K562 (cell line): ENCODE results near the gene TNKS2. TPM values are rescaled to one million over a fixed set of nuclear protein-coding genes. Genes with fewer than 3 reads are reported as not detected.

Source experiments
- ATAC-seq: fragments of 200-7000 bp; cut with Tn5 transposase; 3 replicates; pipeline ENCODE4 v1.9.1; 2020; ENCODE audit warnings: moderate library complexity
- BruUV-seq: library from RNA; stranded (reverse); fragments of 400-500 nt; replicated peaks from 2 replicates; lab custom pipeline; 2021; lab: Mats Ljungman, UMichigan
- CTCF ChIA-PET: fragments of 300-600 bp; formaldehyde crosslinking; extraction: SDS; loops from one replicate; lab custom pipeline; 2021; ENCODE audit warnings: low intra/inter-chr PET ratio; lab: Yijun Ruan, JAX
- POLR2A ChIA-PET: fragments of 300-600, 350-650 bp; sonication (Branson Sonifier 250); formaldehyde crosslinking; extraction: SDS; loops from one replicate; lab custom pipeline; 2021; ENCODE audit warnings: antibody characterized with exemption, inconsistent platforms; lab: Yijun Ruan, JAX
- DNase-seq, 4 experiments: peaks; one replicate each; pipeline versions ENCODE4 v3.0.0 to v3.0.0-alpha.2; 2011 to 2018; ENCODE audit warnings: low spot score in 3 of 4, mixed read lengths in 3 of 4; ENCODE audit errors: extremely low read depth in 1 of 4
- FAIRE-seq: peaks from 2 replicates; lab custom pipeline; 2011; peaks lifted over from hg19 to GRCh38; lab: Jason Lieb, UNC
- H2AFZ ChIP-seq: 2 replicates; pipeline ENCODE4 v1.6.0; 2011; ENCODE audit warnings: low read depth, low read length, control low read depth, inconsistent platforms
- H3K27ac ChIP-seq: fragments of 200-600 bp; 3 replicates; pipeline ENCODE4 v1.8.0; 2011; ENCODE audit warnings: low read depth, mild to moderate bottlenecking, control low read depth, inconsistent platforms, low read length, moderate library complexity, mixed read lengths; ENCODE audit errors: extremely low read depth
- H3K27me3 ChIP-seq, 2 experiments: fragments of 300-600 bp in 1 of 2; 2 replicates in 1 of 2; 3 replicates in 1 of 2; pipeline versions ENCODE4 v1.6.0 to v1.8.0; 2011; ENCODE audit warnings: inconsistent platforms in 2 of 2, low read length in 2 of 2, mild to moderate bottlenecking in 1 of 2, mixed read lengths in 1 of 2, moderate library complexity in 1 of 2; ENCODE audit not compliant: control insufficient read depth in 2 of 2, insufficient read depth in 2 of 2
- H3K36me3 ChIP-seq: fragments of 300-600 bp; 3 replicates; pipeline ENCODE4 v1.8.0; 2011; ENCODE audit warnings: mild to moderate bottlenecking, low read length, inconsistent platforms; ENCODE audit not compliant: control insufficient read depth, insufficient read depth
- H3K4me1 ChIP-seq, 2 experiments: fragments of 200-600 bp in 1 of 2; replicated peaks in 1 of 2; 2 replicates in 1 of 2; 3 replicates in 1 of 2; pipeline versions ENCODE4 v1.5.1 to v1.8.0; 2011; ENCODE audit warnings: inconsistent platforms in 2 of 2, low read length in 2 of 2, mild to moderate bottlenecking in 1 of 2, mixed read lengths in 1 of 2, moderate library complexity in 1 of 2; ENCODE audit not compliant: control insufficient read depth in 2 of 2, insufficient read depth in 2 of 2
- H3K4me2 ChIP-seq: 2 replicates; pipeline ENCODE4 v1.6.1; 2011; ENCODE audit warnings: low read length, control low read depth, inconsistent platforms, mixed read lengths; ENCODE audit not compliant: insufficient read depth
- H3K4me3 ChIP-seq: fragments of 200-600 bp; sonication (generic), shearing (Covaris generic); 2 replicates; pipeline ENCODE4 v1.5.1; 2016; ENCODE audit warnings: control low read depth, inconsistent platforms
- H3K79me2 ChIP-seq: fragments of 200-600 bp; 3 replicates; pipeline ENCODE4 v1.8.0; 2011; ENCODE audit warnings: low read length, inconsistent platforms; ENCODE audit not compliant: control insufficient read depth, insufficient read depth
- H3K9ac ChIP-seq, 2 experiments: 2 replicates each; pipeline versions ENCODE4 v1.6.0 to v1.6.1; 2011; ENCODE audit warnings: low read depth in 2 of 2, low read length in 2 of 2, control low read depth in 1 of 2, inconsistent platforms in 1 of 2, mild to moderate bottlenecking in 1 of 2, mixed read lengths in 1 of 2; ENCODE audit not compliant: insufficient read depth in 1 of 2
- H3K9me1 ChIP-seq: one replicate; pipeline ENCODE4 v1.6.0; 2011; ENCODE audit warnings: inconsistent platforms, mild to moderate bottlenecking, low read length, moderate library complexity; ENCODE audit not compliant: control insufficient read depth, insufficient read depth
- H3K9me3 ChIP-seq: replicated peaks from 2 replicates; pipeline ENCODE4 v1.5.1; 2011; ENCODE audit warnings: low read depth, low read length, inconsistent platforms; ENCODE audit not compliant: control insufficient read depth, insufficient read depth
- H4K20me1 ChIP-seq: replicated peaks from 2 replicates; pipeline ENCODE4 v1.6.1; 2011; ENCODE audit warnings: low read length, inconsistent platforms, mixed read lengths; ENCODE audit not compliant: control insufficient read depth, insufficient read depth
- CXXC5 ChIP-seq: fragments of 250-450 bp; sonication (Bioruptor Pico); IDR thresholded peaks from 2 replicates; pipeline ENCODE4 v1.8.0; 2022; ENCODE audit warnings: inconsistent platforms, mild to moderate bottlenecking, moderate library complexity
- E2F3 ChIP-seq: fragments of 250-450 bp; sonication (Bioruptor Pico); IDR thresholded peaks from 2 replicates; pipeline ENCODE4 v1.4.0; 2020; ENCODE audit warnings: mild to moderate bottlenecking
- FOXP4 ChIP-seq: sonication (generic); formaldehyde crosslinking; IDR thresholded peaks from 2 replicates; pipeline ENCODE4 v1.8.0; 2022; ENCODE audit warnings: mild to moderate bottlenecking, missing genetic modification reagents, borderline replicate concordance
- IRF1 ChIP-seq: sonication (generic); formaldehyde crosslinking; IDR thresholded peaks from 2 replicates; pipeline ENCODE4 v1.8.0; 2022; ENCODE audit warnings: missing genetic modification reagents, mild to moderate bottlenecking, borderline replicate concordance
- SMARCC2 ChIP-seq: fragments of 450-650 bp; IDR thresholded peaks from 2 replicates; pipeline ENCODE4 v1.6.1; 2017; ENCODE audit warnings: antibody characterized with exemption, moderate library complexity, mild to moderate bottlenecking, low read depth
- SPI1 ChIP-seq: IDR thresholded peaks from 2 replicates; pipeline ENCODE4 v1.6.1; 2011; ENCODE audit warnings: low read depth, low read length, control low read depth, borderline replicate concordance
- WGBS: fragments of 100-300 bp; shearing (Covaris generic); methylation state at CpG from one replicate; pipeline ENCODE4 v1.1.6; 2016; ENCODE audit warnings: low coverage, mixed read lengths; ENCODE audit not compliant: insufficient coverage; ENCODE audit errors: missing lambda C conversion rate; 5-methylcytosine and 5-hydroxymethylcytosine counted together
- in situ Hi-C: fragments of 300-500 bp; cut with MboI; formaldehyde crosslinking; loops from 4 replicates; pipeline ENCODE4 v1.15.0; 2018; ENCODE audit warnings: inconsistent platforms, mixed read lengths
- intact Hi-C: fragments of 100-400 bp; cut with micrococcal nuclease; formaldehyde crosslinking; loops from 2 replicates; pipeline ENCODE4 v1.14.2; 2022
- polyA plus RNA-seq, 8 experiments: library from polyadenylated mRNA; depleted of rRNA in 4 of 8; stranded (reverse) in 5 of 8; unstranded in 3 of 8; fragments of >200 nt; fragmentation: Nextera tagmentation in 2 of 8; fragmentation: Illumina TruSeq in 1 of 8; extraction: Ambion mirVana in 2 of 8; extraction: Trizol in 1 of 8; gene quantifications; 2 replicates each; pipeline versions ENCODE4 v1.2.1 to v1.2.3, GENCODE V29; 2011 to 2014; ENCODE audit warnings: inconsistent platforms in 1 of 8, missing spikeins in 1 of 8
- total RNA-seq, 7 experiments: library from RNA; depleted of rRNA in 6 of 7; stranded (reverse); fragments of >200 nt in 6 of 7; fragmentation: Illumina TruSeq in 2 of 7; extraction: Trizol in 2 of 7; gene quantifications; 2 replicates each; pipeline versions ENCODE4 v1.2.1 to v1.2.3, GENCODE V29; 2011 to 2021; ENCODE audit warnings: low replicate concordance in 1 of 7

Gene TNKS2
- total and polyA plus RNA-seq, 9 of the 15 experiments (the other 6 are each of a cell fraction or from before 2014, with no cell fraction given), result 3.5 to 19.8 (median 8.6) TPM

DNA sequence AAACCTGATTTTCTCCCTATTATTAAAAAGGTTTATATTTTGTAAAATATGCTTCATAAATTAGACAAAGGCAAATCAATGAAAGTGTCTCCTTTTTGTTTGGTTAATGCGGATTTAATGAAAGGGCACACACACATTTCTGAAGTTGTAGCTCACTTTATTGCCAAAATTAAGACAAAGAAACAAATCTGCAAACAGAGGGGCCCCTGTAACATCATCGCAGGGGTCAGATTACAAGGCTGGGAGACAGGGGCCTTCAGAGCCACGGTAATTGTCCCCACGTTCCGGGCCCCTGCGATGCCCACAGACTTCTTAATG is 88.7 kb downstream of the TNKS2 start:
- BruUV-seq, result no TSS peak
- ATAC-seq (no peak), DNase-seq (no peak), FAIRE-seq (no peak)
- Histone ChIP-seq H3K4me3 (no peak overlapping the region), H4K20me1 (no peaks in the 10 kb centered on the region), H3K27me3 (no peaks in the 10 kb centered on the region), H3K4me2 (no peak overlapping the region), H3K9ac (no peak overlapping the region), H3K9me1 (no peaks in the 10 kb centered on the region), H3K9me3 (no peaks in the 10 kb centered on the region), H3K27ac (no peak overlapping the region), H2AFZ (no peak overlapping the region), H3K4me1 (peaks cover 0 to 5% of the 10 kb centered on the region in 2 experiments; a peak in 2 of 5 replicates), H3K36me3 (no peaks in the 10 kb centered on the region), H3K79me2 (no peaks in the 10 kb centered on the region)
- in situ Hi-C loops (no loop called here), intact Hi-C loops (no loop called here)
- no peak for TF ChIP-seq E2F3 (CRISPR knock-in tag)
- TF ChIP-seq SPI1, result no peak
- no peak for TF ChIP-seq IRF1
- TF ChIP-seq SMARCC2, result no peak
- no peak for TF ChIP-seq FOXP4 (CRISPR knock-in tag)
- TF ChIP-seq CXXC5 (CRISPR knock-in tag), result no peak
- CTCF ChIA-PET, result no interaction called here
- POLR2A ChIA-PET, result no interaction called here
- 26% methylated on average over 6 of the region's 6 CpGs for WGBS
